MM.1S (cell line): Measurements from ENCODE around the gene GAPDHS.

Experiments
- DNase-seq: peaks from one replicate; pipeline ENCODE4 v3.0.0-alpha.2; 2015
- H2AFZ ChIP-seq: fragments of 300-600 bp; sonication (generic); 2 replicates; pipeline ENCODE4 v1.6.0; 2016; ENCODE audit warnings: antibody characterized with exemption, low read length
- H3F3A ChIP-seq: fragments of 300-600 bp; sonication (generic); 2 replicates; pipeline ENCODE4 v1.6.1; 2016; ENCODE audit warnings: mild to moderate bottlenecking, antibody characterized with exemption, low read length, moderate library complexity, mixed read lengths; ENCODE audit not compliant: insufficient read depth
- H3K27ac ChIP-seq: fragments of 300-600 bp; sonication (generic); 2 replicates; pipeline ENCODE4 v1.5.1; 2016; ENCODE audit warnings: mild to moderate bottlenecking, low read length
- H3K27me3 ChIP-seq: fragments of 300-600 bp; sonication (generic); replicated peaks from 2 replicates; pipeline ENCODE4 v1.6.0; 2016; ENCODE audit warnings: low read length; ENCODE audit not compliant: insufficient read depth
- H3K36me3 ChIP-seq: fragments of 300-600 bp; sonication (generic); replicated peaks from 2 replicates; pipeline ENCODE4 v1.6.1; 2016; ENCODE audit warnings: mild to moderate bottlenecking, low read length, mixed read lengths; ENCODE audit not compliant: insufficient read depth
- H3K4me1 ChIP-seq: fragments of 300-600 bp; sonication (generic); 2 replicates; pipeline ENCODE4 v1.6.1; 2016; ENCODE audit warnings: low read length, mixed read lengths
- H3K4me2 ChIP-seq: fragments of 300-600 bp; sonication (generic); 2 replicates; pipeline ENCODE4 v1.6.0; 2016; ENCODE audit warnings: low read depth, low read length
- H3K4me3 ChIP-seq: fragments of 300-600 bp; sonication (generic); 2 replicates; pipeline ENCODE4 v1.5.1; 2016; ENCODE audit warnings: low read length, mixed read lengths
- H3K79me2 ChIP-seq: fragments of 300-600 bp; sonication (generic); 2 replicates; pipeline ENCODE4 v1.6.1; 2016; ENCODE audit warnings: mixed run types, low read length, mixed read lengths
- H3K9ac ChIP-seq: fragments of 300-600 bp; sonication (generic); 2 replicates; pipeline ENCODE4 v1.6.1; 2016; ENCODE audit warnings: low read length, mixed read lengths
- H3K9me2 ChIP-seq: fragments of 300-600 bp; sonication (generic); replicated peaks from 2 replicates; pipeline ENCODE4 v1.6.1; 2016; ENCODE audit warnings: mild to moderate bottlenecking, low read length, mixed read lengths; ENCODE audit not compliant: insufficient read depth
- H3K9me3 ChIP-seq: fragments of 300-600 bp; sonication (generic); replicated peaks from 2 replicates; pipeline ENCODE4 v1.6.1; 2016; ENCODE audit warnings: mild to moderate bottlenecking, low read length, mixed read lengths; ENCODE audit not compliant: insufficient read depth
- H4K20me1 ChIP-seq: fragments of 300-600 bp; sonication (generic); 2 replicates; pipeline ENCODE4 v1.6.1; 2016; ENCODE audit warnings: mild to moderate bottlenecking, low read length, moderate library complexity, mixed read lengths; ENCODE audit not compliant: insufficient read depth
- EZH2 ChIP-seq: fragments of 300-600 bp; sonication (generic); optimal IDR thresholded peaks from 2 replicates; pipeline ENCODE3; 2017; ENCODE audit warnings: low read depth, mild to moderate bottlenecking, antibody characterized with exemption, low read length, mixed read lengths
- EZH2phosphoT487 ChIP-seq: fragments of 300-600 bp; sonication (generic); IDR thresholded peaks from 2 replicates; pipeline ENCODE4 v1.6.1; 2018; ENCODE audit warnings: antibody characterized with exemption, low read length
- TF ChIP-seq, protein P1 (sequence below): fragments of 300-600 bp; sonication (generic); IDR thresholded peaks from 2 replicates; pipeline ENCODE4 v1.5.1; 2016; ENCODE audit warnings: antibody characterized with exemption, low read length, mixed read lengths

The GAPDHS gene

GRCh38 chr19:35487656-35488182, 45.5 kb upstream of the GAPDHS start:
- Histone ChIP-seq H3K4me2 (no peak overlapping the region), H3K79me2 (no peaks in the 10 kb centered on the region), H3F3A (no peaks in the 10 kb centered on the region), H3K36me3 (no peaks in the 10 kb centered on the region), H3K9me3 (no peaks in the 10 kb centered on the region), H3K27ac (no peak overlapping the region), H4K20me1 (no peaks in the 10 kb centered on the region), H3K4me1 (no peaks in the 10 kb centered on the region), H3K27me3 (peaks cover 92% of the 10 kb centered on the region), H2AFZ (no peak overlapping the region), H3K4me3 (no peak overlapping the region), H3K9ac (no peak overlapping the region), H3K9me2 (no peaks in the 10 kb centered on the region)
- TF ChIP-seq, protein P1, sequence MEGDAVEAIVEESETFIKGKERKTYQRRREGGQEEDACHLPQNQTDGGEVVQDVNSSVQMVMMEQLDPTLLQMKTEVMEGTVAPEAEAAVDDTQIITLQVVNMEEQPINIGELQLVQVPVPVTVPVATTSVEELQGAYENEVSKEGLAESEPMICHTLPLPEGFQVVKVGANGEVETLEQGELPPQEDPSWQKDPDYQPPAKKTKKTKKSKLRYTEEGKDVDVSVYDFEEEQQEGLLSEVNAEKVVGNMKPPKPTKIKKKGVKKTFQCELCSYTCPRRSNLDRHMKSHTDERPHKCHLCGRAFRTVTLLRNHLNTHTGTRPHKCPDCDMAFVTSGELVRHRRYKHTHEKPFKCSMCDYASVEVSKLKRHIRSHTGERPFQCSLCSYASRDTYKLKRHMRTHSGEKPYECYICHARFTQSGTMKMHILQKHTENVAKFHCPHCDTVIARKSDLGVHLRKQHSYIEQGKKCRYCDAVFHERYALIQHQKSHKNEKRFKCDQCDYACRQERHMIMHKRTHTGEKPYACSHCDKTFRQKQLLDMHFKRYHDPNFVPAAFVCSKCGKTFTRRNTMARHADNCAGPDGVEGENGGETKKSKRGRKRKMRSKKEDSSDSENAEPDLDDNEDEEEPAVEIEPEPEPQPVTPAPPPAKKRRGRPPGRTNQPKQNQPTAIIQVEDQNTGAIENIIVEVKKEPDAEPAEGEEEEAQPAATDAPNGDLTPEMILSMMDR, result no peak
- DNase-seq, result no peak

- H3K9me2 ChIP-seq, result no peaks in the 10 kb centered on the region
- no peak overlapping the region for H3K9ac ChIP-seq
- H3F3A ChIP-seq, result no peaks in the 10 kb centered on the region
- no peaks in the 10 kb centered on the region for H3K4me1 ChIP-seq
- H3K27me3 ChIP-seq, result peaks cover 92% of the 10 kb centered on the region
- no peaks in the 10 kb centered on the region for H3K36me3 ChIP-seq
- H4K20me1 ChIP-seq, result no peaks in the 10 kb centered on the region
- DNase-seq, result no peak
- no peaks in the 10 kb centered on the region for H3K9me3 ChIP-seq
- no peaks in the 10 kb centered on the region for H3K79me2 ChIP-seq
- TF ChIP-seq, protein P1, result no peak
- TF ChIP-seq EZH2phosphoT487 (no peak), EZH2 (no peak)
- no peak overlapping the region for H3K4me3 ChIP-seq
- no peak overlapping the region for H3K4me2 ChIP-seq
- H3K27ac ChIP-seq, result no peak overlapping the region
- no peak overlapping the region for H2AFZ ChIP-seq
Measured at GRCh38 chr19:35488677-35489076, 44.6 kb upstream of the GAPDHS start.

DNA sequence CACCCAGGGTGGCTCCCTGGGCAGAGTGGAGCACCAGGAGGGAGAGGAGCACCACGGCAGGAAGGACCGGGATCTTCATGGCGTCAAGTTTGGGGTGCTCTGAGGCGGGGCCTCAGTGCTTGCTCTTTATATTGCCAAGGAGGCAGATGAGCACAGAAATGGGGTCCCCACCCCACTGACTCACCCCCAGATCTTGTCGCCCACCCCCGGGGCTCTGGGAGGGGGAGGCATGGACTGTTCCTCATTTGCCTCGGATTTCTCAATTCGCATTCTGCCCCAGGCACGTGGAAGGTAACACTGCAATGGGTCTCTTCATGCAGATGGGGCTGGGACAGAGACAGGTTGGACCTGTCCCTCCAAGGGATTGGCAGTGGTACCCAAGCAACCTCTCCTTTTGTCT, 42.9 kb upstream of the GAPDHS start, which contains the start of gene KRTDAP:
KRTDAP (minus strand) TSS at position 101 of the 400 bp plus-strand sequence; CDS start at position 79, 22 bp downstream.
- no peak within 1 kb of the TSS for H3K9ac ChIP-seq
- no peaks in the 10 kb centered on the region for H3K79me2 ChIP-seq
- no peak within 1 kb of the TSS for H2AFZ ChIP-seq
- no peaks in the 10 kb centered on the region for H3K36me3 ChIP-seq
- H3K9me3 ChIP-seq, result no peaks in the 10 kb centered on the region
- no peak within 1 kb of the TSS for H3K27ac ChIP-seq
- no peak within 1 kb of the TSS for H3K4me2 ChIP-seq
- 0 out of 2 replicates have a peak, but pooled peaks cover 3% of the 10 kb centered on the region for H3K4me1 ChIP-seq
- H3K9me2 ChIP-seq, result no peaks in the 10 kb centered on the region
- H3K27me3 ChIP-seq, result peaks cover 96% of the 10 kb centered on the region
- H4K20me1 ChIP-seq, result no peaks in the 10 kb centered on the region
- H3K4me3 ChIP-seq, result no peak within 1 kb of the TSS
- DNase-seq, result no peak
- H3F3A ChIP-seq, result no peaks in the 10 kb centered on the region
- TF ChIP-seq EZH2 (no peak), EZH2phosphoT487 (no peak)
- TF ChIP-seq, protein P1, result no peak
